GM12878 (cell line): ENCODE data around the gene FAM3B. TPM values are rescaled to one million over a fixed set of nuclear protein-coding genes. Genes with fewer than 3 reads are reported as not detected.

ENCODE experiments used
- BHLHE40 ChIP-seq, 2 experiments: fragments of 450-650 bp in 1 of 2; IDR thresholded peaks; 2 replicates each; pipeline ENCODE4 v1.6.1; 2011 to 2017; ENCODE audit warnings: low read depth in 2 of 2, borderline replicate concordance in 1 of 2, improper control_type of control experiment in 1 of 2, low read length in 1 of 2, mild to moderate bottlenecking in 1 of 2
- CHD1 ChIP-seq: IDR thresholded peaks from 2 replicates; pipeline ENCODE4 v1.6.1; 2012; ENCODE audit warnings: low read depth, low read length, improper control_type of control experiment
- CHD2 ChIP-seq: IDR thresholded peaks from 2 replicates; pipeline ENCODE4 v1.6.1; 2011; ENCODE audit warnings: low read depth, low read length, improper control_type of control experiment, borderline replicate concordance
- JUNB ChIP-seq: IDR thresholded peaks from 2 replicates; pipeline ENCODE4 v1.6.1; 2016; ENCODE audit warnings: antibody characterized with exemption, mild to moderate bottlenecking
- NFYA ChIP-seq: IDR thresholded peaks from 2 replicates; pipeline ENCODE4 v1.6.1; 2011; ENCODE audit warnings: low read depth, mild to moderate bottlenecking, low read length, improper control_type of control experiment, borderline replicate concordance
- RB1 ChIP-seq: fragments of 450-650 bp; formaldehyde crosslinking; IDR thresholded peaks from 2 replicates; pipeline ENCODE4 v1.6.1; 2017; ENCODE audit warnings: mild to moderate bottlenecking, borderline replicate concordance
- SMAD1 ChIP-seq: fragments of 450-650 bp; IDR thresholded peaks from 2 replicates; pipeline ENCODE4 v1.6.1; 2018; ENCODE audit warnings: mild to moderate bottlenecking, low read depth; ENCODE audit not compliant: partially characterized antibody
- SMARCA5 ChIP-seq: fragments of 450-650 bp; IDR thresholded peaks from 2 replicates; pipeline ENCODE4 v1.6.1; 2017; ENCODE audit warnings: mild to moderate bottlenecking
- SUPT20H ChIP-seq: IDR thresholded peaks from 2 replicates; pipeline ENCODE4 v1.6.1; 2011; ENCODE audit warnings: low read depth, mild to moderate bottlenecking, low read length, moderate library complexity, borderline replicate concordance; ENCODE audit not compliant: control insufficient read depth
- TCF7 ChIP-seq: IDR thresholded peaks from 2 replicates; pipeline ENCODE4 v1.6.1; 2014; ENCODE audit warnings: antibody characterized with exemption, borderline replicate concordance
- YY1 ChIP-seq: IDR thresholded peaks from 2 replicates; pipeline ENCODE4 v1.6.1; 2011; ENCODE audit warnings: low read depth, mild to moderate bottlenecking, low read length
- ZZZ3 ChIP-seq: IDR thresholded peaks from 2 replicates; pipeline ENCODE4 v1.6.1; 2011; ENCODE audit warnings: low read depth; ENCODE audit not compliant: control insufficient read depth, insufficient read length
- polyA plus RNA-seq, 11 experiments: library from polyadenylated mRNA; depleted of rRNA in 4 of 11; unstranded in 6 of 11; stranded (reverse) in 5 of 11; fragments of >200 nt; fragmentation: Nextera tagmentation in 4 of 11; fragmentation: Illumina TruSeq in 1 of 11; extraction: Ambion mirVana in 4 of 11; extraction: Trizol in 1 of 11; gene quantifications; 1 replicate in 1 of 11; 2 replicates in 10 of 11; pipeline versions ENCODE4 v1.2.1 to v1.2.3, GENCODE V29; 2011 to 2016; ENCODE audit warnings: inconsistent platforms in 2 of 11, missing spikeins in 2 of 11, low read depth in 1 of 11
- total RNA-seq, 4 experiments: library from RNA; depleted of rRNA in 3 of 4; stranded (reverse); fragments of >200 nt in 3 of 4; fragmentation: Illumina TruSeq in 1 of 4; extraction: Trizol in 1 of 4; gene quantifications; 2 replicates each; pipeline versions ENCODE4 v1.2.1 to v1.2.3, GENCODE V29; 2013 to 2021
- TF ChIP-seq, protein P1 (sequence below): fragments of 450-650 bp; formaldehyde crosslinking; IDR thresholded peaks from 2 replicates; pipeline ENCODE4 v1.4.0; 2020; ENCODE audit warnings: mild to moderate bottlenecking, moderate library complexity
- TF ChIP-seq, protein P2 (sequence below), 3 experiments: IDR thresholded peaks in 2 of 3; conservative IDR thresholded peaks in 1 of 3; 2 replicates each; pipeline ENCODE4 v1.5.1; 2011; ENCODE audit warnings: low read depth in 3 of 3, low read length in 3 of 3, mild to moderate bottlenecking in 3 of 3, control low read depth in 2 of 3, moderate library complexity in 2 of 3, inconsistent platforms in 1 of 3, mixed read lengths in 1 of 3; ENCODE audit not compliant: control insufficient read depth in 2 of 3, insufficient read depth in 1 of 3; ENCODE audit errors: extremely low read depth in 1 of 3
- TF ChIP-seq, protein P3 (sequence below): fragments of 450-650 bp; IDR thresholded peaks from 2 replicates; pipeline ENCODE4 v1.6.1; 2017; ENCODE audit warnings: borderline replicate concordance
- TF ChIP-seq, protein P4 (sequence below): IDR thresholded peaks from 2 replicates; pipeline ENCODE4 v1.6.1; 2011; ENCODE audit warnings: borderline replicate concordance, low read depth, mild to moderate bottlenecking, moderate library complexity, low read length; ENCODE audit not compliant: insufficient read depth, poor library complexity, severe bottlenecking
- TF ChIP-seq, protein P5 (sequence below): fragments of 450-650 bp; formaldehyde crosslinking; IDR thresholded peaks from 2 replicates; pipeline ENCODE4 v1.4.0; 2022; ENCODE audit warnings: mild to moderate bottlenecking, moderate library complexity

The FAM3B gene
- total and polyA plus RNA-seq, 10 of the 15 experiments (the other 5 are each of a cell fraction or from before 2014, with no cell fraction given), result 0.12 TPM; not detected in 9

DNA sequence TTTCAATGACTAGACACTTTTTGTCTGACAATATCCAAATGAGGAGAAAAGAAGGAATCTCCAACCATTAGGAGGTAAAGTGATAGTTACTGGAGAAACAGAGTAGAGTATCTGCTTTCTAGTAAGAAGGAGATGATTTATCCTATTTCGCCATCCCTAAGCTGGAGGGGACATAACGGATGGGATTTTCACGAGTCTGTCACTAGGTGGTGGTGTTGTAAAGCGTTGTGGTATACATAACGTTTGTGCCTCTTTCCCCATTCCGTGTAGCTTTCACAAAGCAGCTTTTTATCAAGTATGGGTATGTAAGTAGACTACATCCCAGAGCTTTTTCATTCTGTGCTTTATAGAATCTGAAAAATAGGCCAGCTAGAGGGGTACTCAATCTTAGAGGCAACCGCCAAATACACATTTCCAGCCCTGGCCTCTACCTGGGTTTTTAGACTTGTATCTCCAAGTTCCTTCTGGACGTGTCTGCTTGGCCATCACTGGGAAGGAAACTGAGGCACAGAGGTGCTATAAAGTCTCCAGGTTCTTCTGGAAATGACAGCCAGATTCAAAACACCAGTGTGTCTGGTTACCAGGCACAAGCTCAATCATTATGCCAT is 33.3 kb upstream of the FAM3B start (continued):
- TF ChIP-seq, protein P1, sequence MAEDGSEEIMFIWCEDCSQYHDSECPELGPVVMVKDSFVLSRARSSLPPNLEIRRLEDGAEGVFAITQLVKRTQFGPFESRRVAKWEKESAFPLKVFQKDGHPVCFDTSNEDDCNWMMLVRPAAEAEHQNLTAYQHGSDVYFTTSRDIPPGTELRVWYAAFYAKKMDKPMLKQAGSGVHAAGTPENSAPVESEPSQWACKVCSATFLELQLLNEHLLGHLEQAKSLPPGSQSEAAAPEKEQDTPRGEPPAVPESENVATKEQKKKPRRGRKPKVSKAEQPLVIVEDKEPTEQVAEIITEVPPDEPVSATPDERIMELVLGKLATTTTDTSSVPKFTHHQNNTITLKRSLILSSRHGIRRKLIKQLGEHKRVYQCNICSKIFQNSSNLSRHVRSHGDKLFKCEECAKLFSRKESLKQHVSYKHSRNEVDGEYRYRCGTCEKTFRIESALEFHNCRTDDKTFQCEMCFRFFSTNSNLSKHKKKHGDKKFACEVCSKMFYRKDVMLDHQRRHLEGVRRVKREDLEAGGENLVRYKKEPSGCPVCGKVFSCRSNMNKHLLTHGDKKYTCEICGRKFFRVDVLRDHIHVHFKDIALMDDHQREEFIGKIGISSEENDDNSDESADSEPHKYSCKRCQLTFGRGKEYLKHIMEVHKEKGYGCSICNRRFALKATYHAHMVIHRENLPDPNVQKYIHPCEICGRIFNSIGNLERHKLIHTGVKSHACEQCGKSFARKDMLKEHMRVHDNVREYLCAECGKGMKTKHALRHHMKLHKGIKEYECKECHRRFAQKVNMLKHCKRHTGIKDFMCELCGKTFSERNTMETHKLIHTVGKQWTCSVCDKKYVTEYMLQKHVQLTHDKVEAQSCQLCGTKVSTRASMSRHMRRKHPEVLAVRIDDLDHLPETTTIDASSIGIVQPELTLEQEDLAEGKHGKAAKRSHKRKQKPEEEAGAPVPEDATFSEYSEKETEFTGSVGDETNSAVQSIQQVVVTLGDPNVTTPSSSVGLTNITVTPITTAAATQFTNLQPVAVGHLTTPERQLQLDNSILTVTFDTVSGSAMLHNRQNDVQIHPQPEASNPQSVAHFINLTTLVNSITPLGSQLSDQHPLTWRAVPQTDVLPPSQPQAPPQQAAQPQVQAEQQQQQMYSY (CRISPR knock-in tag), result no peak
- TF ChIP-seq, protein P2, sequence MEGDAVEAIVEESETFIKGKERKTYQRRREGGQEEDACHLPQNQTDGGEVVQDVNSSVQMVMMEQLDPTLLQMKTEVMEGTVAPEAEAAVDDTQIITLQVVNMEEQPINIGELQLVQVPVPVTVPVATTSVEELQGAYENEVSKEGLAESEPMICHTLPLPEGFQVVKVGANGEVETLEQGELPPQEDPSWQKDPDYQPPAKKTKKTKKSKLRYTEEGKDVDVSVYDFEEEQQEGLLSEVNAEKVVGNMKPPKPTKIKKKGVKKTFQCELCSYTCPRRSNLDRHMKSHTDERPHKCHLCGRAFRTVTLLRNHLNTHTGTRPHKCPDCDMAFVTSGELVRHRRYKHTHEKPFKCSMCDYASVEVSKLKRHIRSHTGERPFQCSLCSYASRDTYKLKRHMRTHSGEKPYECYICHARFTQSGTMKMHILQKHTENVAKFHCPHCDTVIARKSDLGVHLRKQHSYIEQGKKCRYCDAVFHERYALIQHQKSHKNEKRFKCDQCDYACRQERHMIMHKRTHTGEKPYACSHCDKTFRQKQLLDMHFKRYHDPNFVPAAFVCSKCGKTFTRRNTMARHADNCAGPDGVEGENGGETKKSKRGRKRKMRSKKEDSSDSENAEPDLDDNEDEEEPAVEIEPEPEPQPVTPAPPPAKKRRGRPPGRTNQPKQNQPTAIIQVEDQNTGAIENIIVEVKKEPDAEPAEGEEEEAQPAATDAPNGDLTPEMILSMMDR (IDR thresholded peaks at IDR 0.05 in 2 of 3, conservative IDR thresholded peaks at IDR 0.05 in 1 of 3; ENCODE audit: control insufficient read depth in 2 of 3, extremely low read depth in 1 of 3, insufficient read depth in 1 of 3, low read depth in 3 of 3, low read length in 3 of 3), result peak; percentile 72 to 94 (median 84); a peak in 5 of 6 replicates
- TF ChIP-seq YY1 (no peak), SMARCA5 (0 out of 2 replicates have a peak, but pooled peaks have one; percentile 57), CHD2 (no peak), NFYA (no peak), JUNB (no peak), TCF7 (no peak), SUPT20H (no peak), SMAD1 (no peak), RB1 (no peak), CHD1 (no peak), ZZZ3 (no peak), BHLHE40 (IDR thresholded peaks at IDR 0.05; ENCODE audit: borderline replicate concordance in 1 of 2, low read depth in 2 of 2, low read length in 1 of 2) (no peak)
- TF ChIP-seq, protein P3, sequence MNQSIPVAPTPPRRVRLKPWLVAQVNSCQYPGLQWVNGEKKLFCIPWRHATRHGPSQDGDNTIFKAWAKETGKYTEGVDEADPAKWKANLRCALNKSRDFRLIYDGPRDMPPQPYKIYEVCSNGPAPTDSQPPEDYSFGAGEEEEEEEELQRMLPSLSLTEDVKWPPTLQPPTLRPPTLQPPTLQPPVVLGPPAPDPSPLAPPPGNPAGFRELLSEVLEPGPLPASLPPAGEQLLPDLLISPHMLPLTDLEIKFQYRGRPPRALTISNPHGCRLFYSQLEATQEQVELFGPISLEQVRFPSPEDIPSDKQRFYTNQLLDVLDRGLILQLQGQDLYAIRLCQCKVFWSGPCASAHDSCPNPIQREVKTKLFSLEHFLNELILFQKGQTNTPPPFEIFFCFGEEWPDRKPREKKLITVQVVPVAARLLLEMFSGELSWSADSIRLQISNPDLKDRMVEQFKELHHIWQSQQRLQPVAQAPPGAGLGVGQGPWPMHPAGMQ, result no peak
- TF ChIP-seq, protein P4, sequence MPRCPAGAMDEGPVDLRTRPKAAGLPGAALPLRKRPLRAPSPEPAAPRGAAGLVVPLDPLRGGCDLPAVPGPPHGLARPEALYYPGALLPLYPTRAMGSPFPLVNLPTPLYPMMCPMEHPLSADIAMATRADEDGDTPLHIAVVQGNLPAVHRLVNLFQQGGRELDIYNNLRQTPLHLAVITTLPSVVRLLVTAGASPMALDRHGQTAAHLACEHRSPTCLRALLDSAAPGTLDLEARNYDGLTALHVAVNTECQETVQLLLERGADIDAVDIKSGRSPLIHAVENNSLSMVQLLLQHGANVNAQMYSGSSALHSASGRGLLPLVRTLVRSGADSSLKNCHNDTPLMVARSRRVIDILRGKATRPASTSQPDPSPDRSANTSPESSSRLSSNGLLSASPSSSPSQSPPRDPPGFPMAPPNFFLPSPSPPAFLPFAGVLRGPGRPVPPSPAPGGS, result no peak
- TF ChIP-seq, protein P5, sequence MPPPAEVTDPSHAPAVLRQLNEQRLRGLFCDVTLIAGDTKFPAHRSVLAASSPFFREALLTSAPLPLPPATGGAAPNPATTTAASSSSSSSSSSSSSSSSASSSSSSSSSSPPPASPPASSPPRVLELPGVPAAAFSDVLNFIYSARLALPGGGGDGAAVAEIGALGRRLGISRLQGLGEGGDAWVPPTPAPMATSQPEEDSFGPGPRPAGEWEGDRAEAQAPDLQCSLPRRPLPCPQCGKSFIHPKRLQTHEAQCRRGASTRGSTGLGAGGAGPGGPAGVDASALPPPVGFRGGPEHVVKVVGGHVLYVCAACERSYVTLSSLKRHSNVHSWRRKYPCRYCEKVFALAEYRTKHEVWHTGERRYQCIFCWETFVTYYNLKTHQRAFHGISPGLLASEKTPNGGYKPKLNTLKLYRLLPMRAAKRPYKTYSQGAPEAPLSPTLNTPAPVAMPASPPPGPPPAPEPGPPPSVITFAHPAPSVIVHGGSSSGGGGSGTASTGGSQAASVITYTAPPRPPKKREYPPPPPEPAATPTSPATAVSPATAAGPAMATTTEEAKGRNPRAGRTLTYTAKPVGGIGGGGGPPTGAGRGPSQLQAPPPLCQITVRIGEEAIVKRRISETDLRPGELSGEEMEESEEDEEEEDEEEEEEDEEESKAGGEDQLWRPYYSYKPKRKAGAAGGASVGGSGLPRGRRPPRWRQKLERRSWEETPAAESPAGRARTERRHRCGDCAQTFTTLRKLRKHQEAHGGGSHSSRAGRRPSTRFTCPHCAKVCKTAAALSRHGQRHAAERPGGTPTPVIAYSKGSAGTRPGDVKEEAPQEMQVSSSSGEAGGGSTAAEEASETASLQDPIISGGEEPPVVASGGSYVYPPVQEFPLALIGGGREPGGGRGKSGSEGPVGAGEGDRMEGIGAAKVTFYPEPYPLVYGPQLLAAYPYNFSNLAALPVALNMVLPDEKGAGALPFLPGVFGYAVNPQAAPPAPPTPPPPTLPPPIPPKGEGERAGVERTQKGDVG (CRISPR knock-in tag), result no peak
